ENCODE measurements around the gene CACNA1C. TPM values are rescaled to one million over a fixed set of nuclear protein-coding genes. Genes with fewer than 3 reads are reported as not detected.

Gene CACNA1C
- total RNA-seq, 2 donors from 2014 or later = 70.0 to 127 TPM

- peaks cover 17 to 99% of the 10 kb centered on the region in 2 donors for H3K4me1 ChIP-seq (ENCODE audit: control insufficient read depth in 1 of 2, low read depth in 2 of 2)
- no peak for TF ChIP-seq CTCF (IDR thresholded peaks at IDR 0.05)
- peak overlapping the region in 1 of 2 donors; percentile 21 for H3K27ac ChIP-seq
- no peak overlapping the region for H3K4me3 ChIP-seq
- no peaks in the 10 kb centered on the region for H3K9me3 ChIP-seq
- H3K36me3 ChIP-seq = no peaks in the 10 kb centered on the region
- no peaks in the 10 kb centered on the region for H3K27me3 ChIP-seq (replicated peaks; ENCODE audit: insufficient read depth)
- DNase-seq (ENCODE audit: low spot score) = no peak
- no peak for ATAC-seq (ENCODE audit: insufficient number of reproducible peaks, low FRiP score, low read depth)
Measured at GRCh38 chr12:2291947-2292346, 239.2 kb downstream of the CACNA1C start.

GRCh38 chr12:2292560-2292959 lies 239.8 kb downstream of the CACNA1C start:
- Histone ChIP-seq H3K27ac (no peak overlapping the region), H3K27me3 (replicated peaks; ENCODE audit: insufficient read depth) (no peaks in the 10 kb centered on the region), H3K36me3 (no peaks in the 10 kb centered on the region), H3K4me1 (ENCODE audit: control insufficient read depth in 1 of 2, low read depth in 2 of 2) (peaks cover 13 to 98% of the 10 kb centered on the region in 2 donors), H3K9me3 (no peaks in the 10 kb centered on the region), H3K4me3 (no peak overlapping the region)
- DNase-seq (ENCODE audit: low spot score) = no peak
- no peak for TF ChIP-seq CTCF (IDR thresholded peaks at IDR 0.05)
- ATAC-seq (ENCODE audit: insufficient number of reproducible peaks, low FRiP score, low read depth) = no peak

- H3K4me3 ChIP-seq = no peak overlapping the region
- H3K27me3 ChIP-seq (replicated peaks; ENCODE audit: insufficient read depth) = no peaks in the 10 kb centered on the region
- peaks cover 15 to 98% of the 10 kb centered on the region in 2 donors for H3K4me1 ChIP-seq (ENCODE audit: control insufficient read depth in 1 of 2, low read depth in 2 of 2)
- H3K36me3 ChIP-seq = no peaks in the 10 kb centered on the region
- H3K27ac ChIP-seq = no peak overlapping the region
- DNase-seq (ENCODE audit: low spot score) (no peak), ATAC-seq (ENCODE audit: insufficient number of reproducible peaks, low FRiP score, low read depth) (no peak)
- H3K9me3 ChIP-seq = no peaks in the 10 kb centered on the region
- TF ChIP-seq CTCF (IDR thresholded peaks at IDR 0.05) = no peak
Measured at GRCh38 chr12:2294651-2295475, 242.1 kb downstream of the CACNA1C start.

- H3K4me1 ChIP-seq (ENCODE audit: control insufficient read depth in 1 of 2, low read depth in 2 of 2) = peaks cover 20 to 98% of the 10 kb centered on the region in 2 donors
- no peak for DNase-seq (ENCODE audit: low spot score)
- ATAC-seq (ENCODE audit: insufficient number of reproducible peaks, low FRiP score, low read depth) = no peak
Measured at GRCh38 chr12:2295941-2296461, 243.2 kb downstream of the CACNA1C start.

More at GRCh38 chr12:2295941-2296461, 243.2 kb downstream of the CACNA1C start:
- Histone ChIP-seq H3K27ac (no peak overlapping the region), H3K36me3 (no peaks in the 10 kb centered on the region), H3K27me3 (replicated peaks; ENCODE audit: insufficient read depth) (no peaks in the 10 kb centered on the region), H3K4me3 (no peak overlapping the region), H3K9me3 (no peaks in the 10 kb centered on the region)
- TF ChIP-seq CTCF (IDR thresholded peaks at IDR 0.05) = no peak

All from thoracic aorta (tissue), 2 donors.